ENCODE results near the gene NUB1.

NUB1 gene

GRCh38 chr7:151379534-151380198 lies 38.1 kb downstream of the NUB1 start:
- DNase-seq, result no peak

- no peak for DNase-seq
Observed at GRCh38 chr7:151380199-151381097, 38.8 kb downstream of the NUB1 start.

DNA sequence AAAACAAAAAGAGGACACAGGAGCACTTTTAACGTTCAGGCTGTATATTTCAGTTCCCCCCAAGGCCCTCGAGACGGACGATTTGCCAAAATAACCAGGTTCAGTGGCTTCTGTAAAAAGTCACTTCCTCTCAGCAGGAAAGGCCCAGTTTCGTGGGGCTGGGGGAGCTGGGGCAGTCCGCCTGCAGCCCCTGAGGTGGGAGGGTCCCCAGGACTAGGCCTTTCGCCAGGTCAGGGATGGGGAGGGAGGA lies 39.4 kb downstream of the NUB1 start:
- peak in 1 of 2 donors; percentile 34 for DNase-seq

DNA sequence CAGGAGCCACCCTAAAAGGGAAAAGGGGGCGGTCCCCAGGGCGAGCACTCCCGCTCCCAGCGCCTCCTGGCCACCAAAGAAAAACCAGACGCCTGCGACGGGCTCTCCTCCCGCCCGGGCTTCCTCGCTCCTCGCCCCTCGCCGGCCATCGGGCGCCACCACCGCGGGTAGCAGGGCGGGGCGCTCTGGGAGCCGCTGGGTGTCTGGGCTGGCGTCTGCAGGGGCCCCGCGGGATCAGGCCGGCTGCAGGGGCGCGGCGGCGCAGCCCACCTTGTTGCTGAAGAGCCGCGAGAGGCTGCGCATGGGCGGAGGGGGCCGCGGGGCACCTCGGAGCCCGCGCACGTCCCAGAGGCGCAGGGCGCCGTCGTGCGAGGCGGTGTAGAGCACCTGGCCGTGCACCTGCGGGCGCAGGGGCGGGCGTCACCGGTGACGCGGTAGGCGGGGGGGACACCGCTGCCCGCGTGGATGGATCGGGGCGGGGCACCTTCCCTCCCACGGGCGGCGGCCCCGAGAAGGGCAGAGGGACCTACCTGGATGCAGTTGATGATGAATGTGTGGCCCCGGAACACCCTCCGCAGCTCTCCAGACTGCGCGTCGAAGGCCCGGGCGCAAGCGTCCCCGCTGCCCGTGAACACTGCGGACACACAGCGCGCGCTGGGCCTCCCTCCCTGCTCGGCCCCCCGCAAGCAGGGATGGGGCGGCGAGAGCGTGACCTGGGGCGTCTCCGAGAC lies 39.9 kb downstream of the NUB1 start:
- DNase-seq, result peak; percentile 75 to 76

- DNase-seq, result peak; percentile 49 to 70
Observed at GRCh38 chr7:151382079-151382885, 40.7 kb downstream of the NUB1 start.

- no peak for DNase-seq
Observed at GRCh38 chr7:151383638-151384351, 42.2 kb downstream of the NUB1 start.

GRCh38 chr7:151384352-151384697 lies 42.7 kb downstream of the NUB1 start:
- no peak for DNase-seq

DNA sequence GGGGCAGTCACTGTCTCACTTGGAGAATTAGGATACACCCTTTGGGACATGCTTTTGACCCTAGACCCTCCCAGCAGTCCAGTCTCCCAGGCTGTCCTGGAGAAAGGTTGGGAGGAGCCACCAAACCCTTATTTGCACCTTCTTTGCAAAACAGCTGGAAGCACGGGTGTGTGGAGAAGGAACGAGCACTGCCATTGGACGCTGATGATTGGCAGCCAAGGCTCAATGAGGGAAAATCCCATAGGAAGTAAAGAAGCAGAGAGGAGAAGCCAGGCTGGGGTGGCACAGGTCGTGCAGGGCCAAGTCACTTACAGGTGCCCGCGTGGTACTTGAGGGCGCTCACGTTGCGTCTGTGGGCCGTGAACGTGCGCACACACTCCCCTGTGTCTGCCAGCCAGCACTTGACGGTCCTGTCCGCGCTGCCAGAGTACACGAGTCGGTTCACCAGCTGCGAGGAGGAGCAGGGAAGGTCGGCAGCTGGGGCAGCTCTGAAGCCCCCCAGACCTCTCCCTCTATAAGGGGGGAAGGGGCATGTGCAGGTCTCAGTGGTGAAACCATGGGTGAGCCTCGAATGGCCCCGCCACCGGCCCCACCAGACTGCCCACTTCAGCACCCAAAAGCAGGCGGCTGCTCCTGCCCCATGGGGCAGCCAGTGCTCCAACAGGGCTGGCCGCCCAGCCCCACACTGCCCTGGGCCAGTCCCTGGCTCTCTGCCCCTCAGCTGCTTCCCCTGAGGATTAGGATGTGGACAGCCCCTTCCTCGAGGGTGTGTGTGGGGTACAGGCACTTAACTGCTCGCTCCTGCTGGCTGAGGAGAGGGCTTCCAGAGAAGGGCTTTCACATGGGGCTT lies 43.4 kb downstream of the NUB1 start:
- no peak for DNase-seq

- no peak for DNase-seq
Observed at GRCh38 chr7:151385626-151386300, 44.2 kb downstream of the NUB1 start.

DNA sequence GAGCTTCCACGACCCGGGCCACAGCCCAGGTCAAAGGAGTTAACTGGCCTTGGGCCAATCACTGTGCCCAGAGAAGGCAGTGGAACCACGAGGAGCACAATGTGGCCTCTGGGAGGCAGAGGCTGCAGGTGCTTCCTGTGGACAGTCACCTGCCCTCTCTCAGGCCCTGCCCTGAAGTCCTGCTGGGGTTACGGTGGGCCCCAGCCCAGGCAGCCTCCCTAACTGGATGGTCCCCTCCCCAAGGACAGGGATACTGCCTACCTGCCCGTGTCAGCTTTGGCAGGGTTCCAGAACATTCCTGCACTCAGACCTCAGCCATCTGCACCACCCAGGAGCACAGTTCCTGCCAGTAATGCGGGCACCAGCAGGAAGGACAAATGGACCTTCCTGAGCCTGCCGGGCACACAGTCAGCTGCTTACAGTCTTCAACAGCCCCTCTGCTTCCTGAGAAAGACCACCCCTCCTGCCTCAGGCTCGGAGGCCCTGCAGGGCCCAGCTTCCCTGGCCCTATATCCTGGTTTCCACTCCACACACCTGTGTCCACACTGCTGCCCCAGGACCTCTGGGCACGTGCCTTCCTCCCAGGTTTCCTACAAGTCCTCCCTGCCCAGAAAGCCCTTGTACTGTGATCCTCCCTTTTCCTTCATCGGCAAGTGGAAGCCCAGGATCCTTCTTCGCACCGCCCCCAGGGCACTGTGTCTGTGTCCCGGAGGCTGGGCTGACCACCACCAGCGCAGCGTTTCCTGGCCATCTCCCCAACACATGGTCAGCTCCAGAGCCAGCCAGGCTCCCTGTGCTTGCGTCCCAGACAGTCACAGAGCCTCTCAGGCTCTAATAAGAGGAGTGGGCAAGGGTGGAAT lies 44.9 kb downstream of the NUB1 start:
- no peak for DNase-seq

DNA sequence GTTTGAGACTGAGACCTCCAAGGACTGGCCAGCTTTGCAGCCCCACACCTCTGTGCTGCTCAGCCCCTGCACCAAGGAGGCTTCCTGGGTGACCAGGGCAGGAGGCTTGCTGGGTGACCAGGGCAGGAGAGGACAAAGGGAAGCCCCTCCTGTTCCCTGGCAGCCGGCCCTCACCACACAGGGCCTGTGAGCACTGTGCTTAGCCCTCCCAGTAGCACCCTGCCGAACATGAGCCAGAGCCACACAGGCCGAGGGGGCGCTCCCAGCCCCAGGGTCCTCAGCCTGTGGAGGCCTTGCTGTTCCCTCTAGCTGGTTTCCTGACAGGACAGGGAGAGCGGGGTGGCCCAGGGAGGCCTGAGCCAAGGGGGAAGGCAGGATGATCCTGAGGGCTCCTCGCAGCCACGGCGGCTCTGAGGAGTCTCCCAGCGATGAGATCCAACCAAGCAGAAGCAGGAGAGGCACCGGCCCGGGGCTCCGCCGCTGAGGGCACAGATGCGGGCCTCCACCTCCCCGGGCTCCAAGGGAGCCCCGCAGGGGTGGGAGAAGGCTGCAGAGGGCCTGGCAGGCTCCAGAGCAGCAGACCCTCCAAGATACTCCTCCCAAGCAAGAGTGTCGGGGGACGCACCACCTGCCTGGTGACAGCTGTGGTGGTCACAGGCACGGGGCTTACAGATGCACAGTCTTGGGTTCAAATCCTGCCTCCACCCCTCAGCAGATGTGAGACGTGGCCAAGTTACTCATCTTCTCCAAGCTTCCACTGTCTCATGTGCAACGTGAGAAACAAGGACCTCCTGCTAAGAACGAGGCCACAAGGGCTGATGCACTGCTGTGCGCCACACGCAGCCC lies 45.8 kb downstream of the NUB1 start:
- no peak for DNase-seq

GRCh38 chr7:151388007-151388297 lies 46.3 kb downstream of the NUB1 start:
- DNase-seq, result no peak

DNA sequence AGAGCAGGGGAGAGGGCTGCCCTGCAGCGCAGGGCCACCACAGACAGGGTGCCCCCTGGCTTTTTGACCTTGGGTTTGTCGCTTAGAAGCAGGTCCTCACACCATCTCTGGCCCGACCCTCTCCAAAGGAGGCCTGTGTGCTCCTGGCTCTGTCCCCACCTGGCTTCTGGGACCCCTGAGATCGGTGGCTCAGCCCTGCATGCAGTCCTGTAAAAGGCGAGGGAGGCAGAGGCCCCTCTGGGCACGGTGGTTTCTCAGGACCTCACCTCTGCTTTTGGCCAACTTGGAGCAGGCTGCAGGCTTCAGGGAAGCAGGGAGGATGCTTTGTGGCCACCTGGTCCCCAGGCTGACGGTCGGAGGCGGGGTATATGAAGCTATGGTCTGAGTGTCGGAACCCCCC lies 46.8 kb downstream of the NUB1 start:
- no peak for DNase-seq

- DNase-seq, result no peak
Observed at GRCh38 chr7:151389096-151389767, 47.6 kb downstream of the NUB1 start.

DNA sequence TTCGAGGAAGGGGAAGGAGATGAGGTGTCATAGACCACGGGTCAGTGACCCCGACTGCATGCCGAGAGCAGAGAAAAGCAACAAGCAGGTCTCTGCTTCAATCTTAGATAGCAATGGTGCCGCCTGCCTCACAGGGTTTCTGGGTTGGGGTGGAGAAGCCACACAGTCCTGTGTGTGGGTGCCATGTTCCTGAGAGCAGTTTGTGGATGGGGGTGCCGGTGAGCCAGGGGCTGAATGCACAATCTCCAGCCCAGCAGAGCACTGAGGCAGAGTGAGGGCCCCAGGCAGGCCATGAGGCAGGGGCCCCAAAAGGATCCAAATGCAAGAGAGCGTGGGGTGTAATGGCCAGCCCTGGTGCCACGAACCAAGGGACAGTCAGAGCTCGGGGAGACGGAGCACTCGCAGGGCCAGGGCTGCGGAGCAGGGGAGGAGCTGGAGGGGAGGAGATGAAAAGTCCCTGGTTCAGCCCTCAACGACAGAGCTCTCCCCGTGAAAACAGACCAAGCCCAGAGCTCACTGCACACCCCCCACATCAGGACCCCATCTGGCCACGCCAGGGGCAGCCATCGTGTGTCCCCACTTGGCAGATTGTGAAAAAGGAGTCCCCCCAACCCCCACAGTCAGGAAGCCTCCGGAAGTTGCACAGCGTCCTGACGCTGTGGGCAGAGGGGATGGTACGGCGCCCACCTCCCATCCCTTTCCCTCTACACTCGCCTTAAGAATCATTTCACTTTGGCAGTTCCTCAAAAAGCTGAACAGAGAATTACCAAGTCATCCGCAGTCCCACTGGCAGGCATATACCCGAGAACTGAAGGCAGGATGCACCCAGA lies 48.4 kb downstream of the NUB1 start:
- no peak for DNase-seq

- DNase-seq, result no peak
Observed at GRCh38 chr7:151390598-151391357, 49.2 kb downstream of the NUB1 start.

GRCh38 chr7:151391358-151391730 lies 49.7 kb downstream of the NUB1 start:
- no peak for DNase-seq
